Vagina (tissue), 2 donors: Measurements from ENCODE around the gene ELOVL7.

Experiments used
- CTCF ChIP-seq, 3 experiments: fragments of 450-650 bp in 2 of 3; fragments of 200-600 bp in 1 of 3; sonication (generic) in 1 of 3; IDR thresholded peaks; one replicate each; pipeline ENCODE4 v1.5.1; 2017 to 2019; ENCODE audit warnings: antibody characterized with exemption in 3 of 3, mild to moderate bottlenecking in 2 of 3, moderate library complexity in 2 of 3
- POLR2A ChIP-seq, 2 donors: fragments of 450-650 bp; IDR thresholded peaks; one replicate each; pipeline ENCODE4 v1.6.1; 2017; ENCODE audit warnings: antibody characterized with exemption in 2 of 2, mild to moderate bottlenecking in 2 of 2, moderate library complexity in 2 of 2
- POLR2AphosphoS5 ChIP-seq, 2 donors: sonication (generic); formaldehyde crosslinking; IDR thresholded peaks; one replicate each; pipeline ENCODE4 v1.9.0; 2017; ENCODE audit warnings: antibody characterized with exemption in 2 of 2, mild to moderate bottlenecking in 2 of 2, low read depth in 1 of 2; ENCODE audit not compliant: insufficient read depth in 1 of 2

DNA sequence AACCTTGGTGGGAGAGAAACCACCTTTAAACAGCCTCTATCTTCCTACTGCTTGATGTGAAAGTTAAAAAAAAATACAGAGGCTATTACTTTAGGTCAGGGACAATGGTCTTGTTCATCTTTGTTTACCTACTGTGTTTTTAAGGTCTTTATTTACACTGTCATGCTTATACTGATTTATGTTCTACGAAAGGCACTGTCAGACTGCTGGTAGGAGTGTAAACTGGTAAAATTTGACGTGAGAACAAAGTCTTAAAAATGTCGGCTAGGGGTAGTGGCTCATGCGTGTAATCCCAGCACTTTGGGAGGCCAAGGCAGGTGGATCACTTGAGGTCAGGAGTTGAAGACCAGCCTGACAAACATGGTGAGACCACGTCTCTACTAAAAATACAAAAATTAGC lies 42.1 kb upstream of the ELOVL7 start:
- TF ChIP-seq POLR2A (IDR thresholded peaks at IDR 0.05) = no peak
- no peak for TF ChIP-seq CTCF (IDR thresholded peaks at IDR 0.05)
- no peak for TF ChIP-seq POLR2AphosphoS5 (IDR thresholded peaks at IDR 0.05; ENCODE audit: insufficient read depth in 1 of 2, low read depth in 1 of 2)
